Measurements from ENCODE around the gene PDZD2.

PDZD2 gene

DNA sequence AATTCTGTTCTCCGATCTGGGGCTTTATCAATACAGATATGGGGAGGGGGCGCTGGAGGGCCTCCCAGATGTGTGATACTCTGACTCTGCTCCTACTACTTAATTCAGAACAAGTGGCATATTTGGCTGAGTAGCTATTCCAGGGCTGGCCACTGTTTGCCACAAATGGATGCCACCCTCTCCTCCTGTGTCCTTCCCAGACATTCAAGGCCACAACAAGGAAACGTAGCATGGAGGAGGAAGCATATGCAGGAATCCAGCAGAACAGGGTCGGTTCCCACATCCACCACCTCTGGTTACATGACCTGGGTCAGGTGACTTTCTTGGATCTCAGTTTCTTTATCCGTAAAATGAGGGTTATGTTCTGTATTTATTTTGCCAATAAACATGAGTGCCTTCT, 404.2 kb downstream of the PDZD2 start:
- H3K27ac ChIP-seq (ENCODE audit: low read length), result no peak overlapping the region
- no peak overlapping the region for H3K4me3 ChIP-seq (ENCODE audit: low read depth in 1 of 2, low read length in 2 of 2)
- H3K4me1 ChIP-seq (ENCODE audit: insufficient read depth, low read length), result no peaks in the 10 kb centered on the region
- H4K20me1 ChIP-seq (ENCODE audit: insufficient read depth, low read length), result no peaks in the 10 kb centered on the region
- H3K9ac ChIP-seq (ENCODE audit: low read depth, low read length), result no peak overlapping the region
- no peak overlapping the region for H3K4me2 ChIP-seq (ENCODE audit: insufficient read depth, low read length)
- no peaks in the 10 kb centered on the region for H3K27me3 ChIP-seq (ENCODE audit: insufficient read depth, low read length, poor library complexity)
- no peak for DNase-seq
- no peak overlapping the region for H2AFZ ChIP-seq (ENCODE audit: low read depth, low read length)
- no peak for ATAC-seq (ENCODE audit: insufficient read depth, low read depth)
- H3K79me2 ChIP-seq (ENCODE audit: insufficient read depth, low read length), result no peaks in the 10 kb centered on the region
- peaks cover 5% of the 10 kb centered on the region for H3K9me3 ChIP-seq (ENCODE audit: insufficient read depth, low read length, severe bottlenecking)
- H3K36me3 ChIP-seq (ENCODE audit: insufficient read depth, low read length), result no peaks in the 10 kb centered on the region
- TF ChIP-seq, protein P1, sequence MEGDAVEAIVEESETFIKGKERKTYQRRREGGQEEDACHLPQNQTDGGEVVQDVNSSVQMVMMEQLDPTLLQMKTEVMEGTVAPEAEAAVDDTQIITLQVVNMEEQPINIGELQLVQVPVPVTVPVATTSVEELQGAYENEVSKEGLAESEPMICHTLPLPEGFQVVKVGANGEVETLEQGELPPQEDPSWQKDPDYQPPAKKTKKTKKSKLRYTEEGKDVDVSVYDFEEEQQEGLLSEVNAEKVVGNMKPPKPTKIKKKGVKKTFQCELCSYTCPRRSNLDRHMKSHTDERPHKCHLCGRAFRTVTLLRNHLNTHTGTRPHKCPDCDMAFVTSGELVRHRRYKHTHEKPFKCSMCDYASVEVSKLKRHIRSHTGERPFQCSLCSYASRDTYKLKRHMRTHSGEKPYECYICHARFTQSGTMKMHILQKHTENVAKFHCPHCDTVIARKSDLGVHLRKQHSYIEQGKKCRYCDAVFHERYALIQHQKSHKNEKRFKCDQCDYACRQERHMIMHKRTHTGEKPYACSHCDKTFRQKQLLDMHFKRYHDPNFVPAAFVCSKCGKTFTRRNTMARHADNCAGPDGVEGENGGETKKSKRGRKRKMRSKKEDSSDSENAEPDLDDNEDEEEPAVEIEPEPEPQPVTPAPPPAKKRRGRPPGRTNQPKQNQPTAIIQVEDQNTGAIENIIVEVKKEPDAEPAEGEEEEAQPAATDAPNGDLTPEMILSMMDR (IDR thresholded peaks at IDR 0.05; ENCODE audit: borderline replicate concordance, extremely low read depth, low read length, poor library complexity, severe bottlenecking), result no peak
- TF ChIP-seq EZH2 (IDR thresholded peaks at IDR 0.05; ENCODE audit: borderline replicate concordance, low read depth, low read length, severe bottlenecking), result no peak

DNA sequence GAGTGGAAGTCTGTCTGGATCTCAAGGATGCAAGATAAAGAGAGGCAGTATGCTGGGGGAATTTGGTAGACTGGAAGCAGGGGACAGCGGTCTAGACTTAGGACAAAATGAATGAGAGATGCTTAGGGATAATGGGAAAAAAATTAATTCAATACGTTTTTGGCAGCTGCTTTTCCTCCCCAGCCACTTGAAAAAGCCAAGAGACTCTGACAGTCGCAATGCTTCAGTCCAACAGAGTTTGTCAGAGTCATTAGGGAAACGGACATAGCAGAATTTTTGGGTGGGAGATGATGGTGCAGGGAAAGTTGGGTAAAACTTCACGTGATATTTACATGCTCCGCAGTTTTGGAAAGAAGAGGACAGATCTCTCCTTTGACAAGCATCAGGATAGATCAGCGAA, 405.5 kb downstream of the PDZD2 start:
- Histone ChIP-seq H3K27me3 (ENCODE audit: insufficient read depth, low read length, poor library complexity) (no peaks in the 10 kb centered on the region), H3K9ac (ENCODE audit: low read depth, low read length) (no peak overlapping the region), H4K20me1 (ENCODE audit: insufficient read depth, low read length) (no peaks in the 10 kb centered on the region), H3K4me2 (ENCODE audit: insufficient read depth, low read length) (no peak overlapping the region), H3K36me3 (ENCODE audit: insufficient read depth, low read length) (no peaks in the 10 kb centered on the region), H3K4me3 (ENCODE audit: low read depth in 1 of 2, low read length in 2 of 2) (no peak overlapping the region), H3K27ac (ENCODE audit: low read length) (no peak overlapping the region), H3K4me1 (ENCODE audit: insufficient read depth, low read length) (no peaks in the 10 kb centered on the region), H3K79me2 (ENCODE audit: insufficient read depth, low read length) (no peaks in the 10 kb centered on the region), H3K9me3 (ENCODE audit: insufficient read depth, low read length, severe bottlenecking) (peaks cover 5% of the 10 kb centered on the region), H2AFZ (ENCODE audit: low read depth, low read length) (no peak overlapping the region)
- no peak for TF ChIP-seq EZH2 (IDR thresholded peaks at IDR 0.05; ENCODE audit: borderline replicate concordance, low read depth, low read length, severe bottlenecking)
- TF ChIP-seq, protein P1 (IDR thresholded peaks at IDR 0.05; ENCODE audit: borderline replicate concordance, extremely low read depth, low read length, poor library complexity, severe bottlenecking), result no peak
- ATAC-seq (ENCODE audit: insufficient read depth, low read depth), result no peak
- DNase-seq, result no peak

DNA sequence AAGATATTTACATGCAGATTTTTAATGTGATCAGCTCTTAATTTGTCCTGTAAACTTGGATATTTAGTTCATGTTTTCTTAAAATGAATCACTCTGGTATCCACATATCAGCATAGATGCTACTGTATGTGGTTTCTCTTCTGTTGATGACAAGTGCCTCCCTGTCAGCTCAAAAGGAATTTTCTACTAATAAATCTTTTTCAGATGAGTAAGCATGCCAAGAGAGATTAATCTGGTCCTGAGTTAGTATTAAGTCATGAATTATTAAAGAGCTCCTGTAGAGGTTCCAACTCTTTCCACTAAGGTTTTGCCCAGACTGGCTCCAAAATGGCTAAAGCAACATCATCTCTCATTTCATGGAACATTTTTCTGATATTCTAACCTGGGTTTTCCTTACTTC, 406.0 kb downstream of the PDZD2 start:
- H3K27ac ChIP-seq (ENCODE audit: low read length), result no peak overlapping the region
- no peak overlapping the region for H3K9ac ChIP-seq (ENCODE audit: low read depth, low read length)
- DNase-seq (no peak), ATAC-seq (ENCODE audit: insufficient read depth, low read depth) (no peak)
- H4K20me1 ChIP-seq (ENCODE audit: insufficient read depth, low read length), result no peaks in the 10 kb centered on the region
- no peak overlapping the region for H3K4me3 ChIP-seq (ENCODE audit: low read depth in 1 of 2, low read length in 2 of 2)
- H3K4me2 ChIP-seq (ENCODE audit: insufficient read depth, low read length), result no peak overlapping the region
- no peaks in the 10 kb centered on the region for H3K27me3 ChIP-seq (ENCODE audit: insufficient read depth, low read length, poor library complexity)
- no peaks in the 10 kb centered on the region for H3K4me1 ChIP-seq (ENCODE audit: insufficient read depth, low read length)
- TF ChIP-seq EZH2 (IDR thresholded peaks at IDR 0.05; ENCODE audit: borderline replicate concordance, low read depth, low read length, severe bottlenecking), result no peak
- TF ChIP-seq, protein P1 (IDR thresholded peaks at IDR 0.05; ENCODE audit: borderline replicate concordance, extremely low read depth, low read length, poor library complexity, severe bottlenecking), result no peak
- H3K36me3 ChIP-seq (ENCODE audit: insufficient read depth, low read length), result no peaks in the 10 kb centered on the region
- H3K9me3 ChIP-seq (ENCODE audit: insufficient read depth, low read length, severe bottlenecking), result peaks cover 3% of the 10 kb centered on the region
- H2AFZ ChIP-seq (ENCODE audit: low read depth, low read length), result no peak overlapping the region
- H3K79me2 ChIP-seq (ENCODE audit: insufficient read depth, low read length), result no peaks in the 10 kb centered on the region

DNA sequence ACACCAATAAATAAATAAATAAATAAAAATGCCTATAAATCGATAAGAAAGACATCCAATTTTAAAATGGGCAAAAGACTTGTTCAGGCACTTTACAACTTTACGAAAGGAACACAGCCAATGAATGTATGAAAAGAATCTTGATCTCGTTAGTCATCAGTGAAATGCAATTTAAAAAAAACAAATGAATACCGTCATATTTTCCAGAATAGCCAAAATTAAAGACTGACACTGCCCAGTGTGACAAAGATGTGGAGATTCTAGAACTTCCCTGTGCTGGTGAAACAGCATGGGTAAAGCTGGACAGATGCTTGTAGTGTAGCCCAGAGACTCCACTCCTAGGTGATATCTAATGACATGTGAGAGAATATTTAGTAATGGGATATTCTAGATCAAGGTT, 408.1 kb downstream of the PDZD2 start:
- no peak for ATAC-seq (ENCODE audit: insufficient read depth, low read depth)
- TF ChIP-seq, protein P1 (IDR thresholded peaks at IDR 0.05; ENCODE audit: borderline replicate concordance, extremely low read depth, low read length, poor library complexity, severe bottlenecking), result no peak
- TF ChIP-seq EZH2 (IDR thresholded peaks at IDR 0.05; ENCODE audit: borderline replicate concordance, low read depth, low read length, severe bottlenecking), result no peak
- no peak overlapping the region for H3K9ac ChIP-seq (ENCODE audit: low read depth, low read length)
- H3K4me1 ChIP-seq (ENCODE audit: insufficient read depth, low read length), result no peaks in the 10 kb centered on the region
- H4K20me1 ChIP-seq (ENCODE audit: insufficient read depth, low read length), result no peaks in the 10 kb centered on the region
- no peak overlapping the region for H3K4me2 ChIP-seq (ENCODE audit: insufficient read depth, low read length)
- H3K27ac ChIP-seq (ENCODE audit: low read length), result no peak overlapping the region
- no peak overlapping the region for H3K4me3 ChIP-seq (ENCODE audit: low read depth in 1 of 2, low read length in 2 of 2)
- H2AFZ ChIP-seq (ENCODE audit: low read depth, low read length), result no peak overlapping the region
- H3K36me3 ChIP-seq (ENCODE audit: insufficient read depth, low read length), result no peaks in the 10 kb centered on the region
- H3K79me2 ChIP-seq (ENCODE audit: insufficient read depth, low read length), result no peaks in the 10 kb centered on the region
- DNase-seq, result no peak
- no peaks in the 10 kb centered on the region for H3K9me3 ChIP-seq (ENCODE audit: insufficient read depth, low read length, severe bottlenecking)
- no peaks in the 10 kb centered on the region for H3K27me3 ChIP-seq (ENCODE audit: insufficient read depth, low read length, poor library complexity)
